Testis (tissue), 2 donors: Measurements from ENCODE around the gene SCG2.

ENCODE experiments used
- CTCF ChIP-seq, 3 experiments: fragments of 450-650 bp in 2 of 3; fragments of 200-600 bp in 1 of 3; sonication (generic) in 1 of 3; IDR thresholded peaks; one replicate each; pipeline ENCODE4 v1.5.1; 2016 to 2019; ENCODE audit warnings: antibody characterized with exemption in 3 of 3, mild to moderate bottlenecking in 2 of 3, moderate library complexity in 1 of 3
- POLR2A ChIP-seq: fragments of 450-650 bp; IDR thresholded peaks from one replicate; pipeline ENCODE4 v1.6.1; 2017; ENCODE audit warnings: antibody characterized with exemption, mild to moderate bottlenecking, moderate library complexity

DNA sequence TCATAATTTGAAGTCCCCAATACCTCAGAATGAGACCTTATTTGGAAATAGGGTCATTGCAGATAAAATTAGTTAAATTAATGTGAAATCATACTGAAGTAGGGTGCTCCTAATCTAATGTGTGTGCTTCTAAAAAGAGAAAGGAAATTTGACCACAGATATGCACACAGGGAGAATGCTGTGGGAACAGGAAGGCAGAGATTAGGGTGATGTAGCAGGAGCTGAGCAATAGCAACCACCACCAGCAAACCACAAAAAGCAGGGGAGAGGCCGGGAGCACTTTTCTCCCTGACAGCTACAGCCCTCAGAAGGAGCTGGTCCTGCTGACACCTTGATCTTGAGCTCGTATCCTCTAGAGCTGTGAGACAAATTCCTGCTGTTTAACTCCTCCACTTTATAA lies 24.6 kb upstream of the SCG2 start:
- TF ChIP-seq CTCF (IDR thresholded peaks at IDR 0.05) (no peak), POLR2A (no peak)
